ENCODE results near the gene DMPK.

Gene DMPK

GRCh38 chr19:45789035-45789786 is 6.9 kb upstream of the DMPK start:
- Histone ChIP-seq H3K36me3 (ENCODE audit: control insufficient read depth in 5 of 5, insufficient read depth in 5 of 5, low read length in 5 of 5) (peaks cover 0 to 48% (median 43%) of the 10 kb centered on the region in 5 donors), H3K4me1 (ENCODE audit: control insufficient read depth in 5 of 5, insufficient read depth in 5 of 5, low read length in 5 of 5) (peaks cover 12 to 37% (median 30%) of the 10 kb centered on the region in 5 donors), H3K9me3 (ENCODE audit: control insufficient read depth in 5 of 5, low read length in 5 of 5) (no peaks in the 10 kb centered on the region), H3K27ac (ENCODE audit: low read depth, low read length) (no peak overlapping the region), H3K27me3 (ENCODE audit: control insufficient read depth in 5 of 5, insufficient read depth in 4 of 5, low read length in 5 of 5) (peaks cover 0 to 2% (median 0%) of the 10 kb centered on the region in 5 donors), H3K4me3 (ENCODE audit: low read depth in 1 of 5, low read length in 5 of 5) (no peak overlapping the region), H3K9ac (ENCODE audit: low read length in 5 of 5) (no peak overlapping the region)

- Histone ChIP-seq H3K9ac (ENCODE audit: low read length in 5 of 5) (no peak overlapping the region), H3K27me3 (ENCODE audit: control insufficient read depth in 5 of 5, insufficient read depth in 4 of 5, low read length in 5 of 5) (no peaks in the 10 kb centered on the region), H3K4me3 (ENCODE audit: low read depth in 1 of 5, low read length in 5 of 5) (no peak overlapping the region), H3K4me1 (ENCODE audit: control insufficient read depth in 5 of 5, insufficient read depth in 5 of 5, low read length in 5 of 5) (peaks cover 3 to 43% (median 38%) of the 10 kb centered on the region in 5 donors), H3K36me3 (ENCODE audit: control insufficient read depth in 5 of 5, insufficient read depth in 5 of 5, low read length in 5 of 5) (peaks cover 0 to 48% (median 43%) of the 10 kb centered on the region in 5 donors), H3K27ac (ENCODE audit: low read depth, low read length) (no peak overlapping the region), H3K9me3 (ENCODE audit: control insufficient read depth in 5 of 5, low read length in 5 of 5) (no peaks in the 10 kb centered on the region)
Observed at GRCh38 chr19:45786533-45786894, 4.2 kb upstream of the DMPK start.

GRCh38 chr19:45785781-45786532 is 3.7 kb upstream of the DMPK start:
- H3K27ac ChIP-seq (ENCODE audit: low read depth, low read length): no peak overlapping the region
- H3K4me3 ChIP-seq (ENCODE audit: low read depth in 1 of 5, low read length in 5 of 5): no peak overlapping the region
- H3K9me3 ChIP-seq (ENCODE audit: control insufficient read depth in 5 of 5, low read length in 5 of 5): no peaks in the 10 kb centered on the region
- H3K27me3 ChIP-seq (ENCODE audit: control insufficient read depth in 5 of 5, insufficient read depth in 4 of 5, low read length in 5 of 5): no peaks in the 10 kb centered on the region
- H3K36me3 ChIP-seq (ENCODE audit: control insufficient read depth in 5 of 5, insufficient read depth in 5 of 5, low read length in 5 of 5): peaks cover 0 to 48% (median 42%) of the 10 kb centered on the region in 5 donors
- peaks cover 3 to 43% (median 39%) of the 10 kb centered on the region in 5 donors for H3K4me1 ChIP-seq (ENCODE audit: control insufficient read depth in 5 of 5, insufficient read depth in 5 of 5, low read length in 5 of 5)
- H3K9ac ChIP-seq (ENCODE audit: low read length in 5 of 5): no peak overlapping the region

- Histone ChIP-seq H3K27ac (ENCODE audit: low read depth, low read length) (no peak overlapping the region), H3K36me3 (ENCODE audit: control insufficient read depth in 5 of 5, insufficient read depth in 5 of 5, low read length in 5 of 5) (peaks cover 0 to 42% (median 37%) of the 10 kb centered on the region in 5 donors), H3K9ac (ENCODE audit: low read length in 5 of 5) (no peak overlapping the region), H3K4me3 (ENCODE audit: low read depth in 1 of 5, low read length in 5 of 5) (no peak overlapping the region), H3K9me3 (ENCODE audit: control insufficient read depth in 5 of 5, low read length in 5 of 5) (no peaks in the 10 kb centered on the region), H3K4me1 (ENCODE audit: control insufficient read depth in 5 of 5, insufficient read depth in 5 of 5, low read length in 5 of 5) (peaks cover 3 to 47% (median 45%) of the 10 kb centered on the region in 5 donors), H3K27me3 (ENCODE audit: control insufficient read depth in 5 of 5, insufficient read depth in 4 of 5, low read length in 5 of 5) (no peaks in the 10 kb centered on the region)
Observed at GRCh38 chr19:45785097-45785496, 2.8 kb upstream of the DMPK start.

GRCh38 chr19:45784096-45784495 is 1.8 kb upstream of the DMPK start:
- Histone ChIP-seq H3K9me3 (ENCODE audit: control insufficient read depth in 5 of 5, low read length in 5 of 5) (no peaks in the 10 kb centered on the region), H3K9ac (ENCODE audit: low read length in 5 of 5) (no peak overlapping the region), H3K27ac (ENCODE audit: low read depth, low read length) (no peak overlapping the region), H3K4me1 (ENCODE audit: control insufficient read depth in 5 of 5, insufficient read depth in 5 of 5, low read length in 5 of 5) (peaks cover 3 to 57% (median 51%) of the 10 kb centered on the region in 5 donors), H3K4me3 (ENCODE audit: low read depth in 1 of 5, low read length in 5 of 5) (no peak overlapping the region), H3K36me3 (ENCODE audit: control insufficient read depth in 5 of 5, insufficient read depth in 5 of 5, low read length in 5 of 5) (peaks cover 0 to 36% (median 32%) of the 10 kb centered on the region in 5 donors), H3K27me3 (ENCODE audit: control insufficient read depth in 5 of 5, insufficient read depth in 4 of 5, low read length in 5 of 5) (no peaks in the 10 kb centered on the region)

- Histone ChIP-seq H3K27me3 (ENCODE audit: control insufficient read depth in 5 of 5, insufficient read depth in 4 of 5, low read length in 5 of 5) (no peaks in the 10 kb centered on the region), H3K9me3 (ENCODE audit: control insufficient read depth in 5 of 5, low read length in 5 of 5) (no peaks in the 10 kb centered on the region), H3K27ac (ENCODE audit: low read depth, low read length) (peak overlapping the region; percentile 37), H3K4me1 (ENCODE audit: control insufficient read depth in 5 of 5, insufficient read depth in 5 of 5, low read length in 5 of 5) (peaks cover under 1 to 52% (median 45%) of the 10 kb centered on the region in 5 donors), H3K36me3 (ENCODE audit: control insufficient read depth in 5 of 5, insufficient read depth in 5 of 5, low read length in 5 of 5) (peaks cover 0 to 33% (median 23%) of the 10 kb centered on the region in 5 donors), H3K4me3 (ENCODE audit: low read depth in 1 of 5, low read length in 5 of 5) (peak overlapping the region in 3 of 5 donors; percentile 6 to 57 (median 28)), H3K9ac (ENCODE audit: low read length in 5 of 5) (peak overlapping the region in 3 of 5 donors; percentile 28 to 61 (median 48))
Observed at GRCh38 chr19:45782820-45783785, 813 bp upstream of the DMPK start.

- H3K4me1 ChIP-seq (ENCODE audit: control insufficient read depth in 5 of 5, insufficient read depth in 5 of 5, low read length in 5 of 5): peaks cover 0 to 50% (median 45%) of the 10 kb centered on the region in 5 donors
- H3K27me3 ChIP-seq (ENCODE audit: control insufficient read depth in 5 of 5, insufficient read depth in 4 of 5, low read length in 5 of 5): no peaks in the 10 kb centered on the region
- H3K4me3 ChIP-seq (ENCODE audit: low read depth in 1 of 5, low read length in 5 of 5): peak overlapping the region; percentile 50 to 70 (median 64)
- H3K9me3 ChIP-seq (ENCODE audit: control insufficient read depth in 5 of 5, low read length in 5 of 5): no peaks in the 10 kb centered on the region
- H3K27ac ChIP-seq (ENCODE audit: low read depth, low read length): no peak overlapping the region
- H3K9ac ChIP-seq (ENCODE audit: low read length in 5 of 5): peak overlapping the region in 3 of 5 donors; percentile 43 to 68 (median 47)
- H3K36me3 ChIP-seq (ENCODE audit: control insufficient read depth in 5 of 5, insufficient read depth in 5 of 5, low read length in 5 of 5): peaks cover 0 to 37% (median 29%) of the 10 kb centered on the region in 5 donors
Observed at GRCh38 chr19:45781214-45782161, 802 bp downstream of the DMPK start.

GRCh38 chr19:45780448-45781213 is 1.7 kb downstream of the DMPK start:
- peak overlapping the region in 3 of 5 donors; percentile 50 to 70 (median 64) for H3K4me3 ChIP-seq (ENCODE audit: low read depth in 1 of 5, low read length in 5 of 5)
- H3K9me3 ChIP-seq (ENCODE audit: control insufficient read depth in 5 of 5, low read length in 5 of 5): no peaks in the 10 kb centered on the region
- peaks cover 0 to 50% (median 45%) of the 10 kb centered on the region in 5 donors for H3K4me1 ChIP-seq (ENCODE audit: control insufficient read depth in 5 of 5, insufficient read depth in 5 of 5, low read length in 5 of 5)
- no peaks in the 10 kb centered on the region for H3K27me3 ChIP-seq (ENCODE audit: control insufficient read depth in 5 of 5, insufficient read depth in 4 of 5, low read length in 5 of 5)
- H3K27ac ChIP-seq (ENCODE audit: low read depth, low read length): no peak overlapping the region
- peaks cover 0 to 29% (median 24%) of the 10 kb centered on the region in 5 donors for H3K36me3 ChIP-seq (ENCODE audit: control insufficient read depth in 5 of 5, insufficient read depth in 5 of 5, low read length in 5 of 5)
- H3K9ac ChIP-seq (ENCODE audit: low read length in 5 of 5): peak overlapping the region in 2 of 5 donors; percentile 41 to 43
